Naive B cell (primary cell): ENCODE results near the gene LAMB3. TPM values are rescaled to one million over a fixed set of nuclear protein-coding genes. Genes with fewer than 3 reads are reported as not detected.

Source experiments
- ATAC-seq, 2 donors: fragments of 150-1000 bp; cut with Tn5 transposase; 2 replicates each; pipeline ENCODE4 v1.10.0; 2021; ENCODE audit warnings: low read depth in 2 of 2, mild to moderate bottlenecking in 2 of 2, moderate library complexity in 2 of 2
- DNase-seq: peaks from one replicate; pipeline ENCODE4 v3.0.0; 2022
- H3K27ac Mint-ChIP-seq, 6 donors: one replicate each; pipeline ENCODE4 v1.8.0; 2020 to 2022; ENCODE audit warnings: mild to moderate bottlenecking in 6 of 6, mixed read lengths in 6 of 6, moderate library complexity in 5 of 6, inconsistent platforms in 2 of 6
- H3K27me3 Mint-ChIP-seq, 3 donors: one replicate each; pipeline ENCODE4 v1.8.0; 2021 to 2022; ENCODE audit warnings: mixed read lengths in 3 of 3, mild to moderate bottlenecking in 1 of 3
- H3K36me3 Mint-ChIP-seq, 2 donors: one replicate each; pipeline ENCODE4 v1.8.0; 2020 to 2022; ENCODE audit warnings: mixed read lengths in 2 of 2, inconsistent platforms in 1 of 2, mild to moderate bottlenecking in 1 of 2
- H3K4me1 Mint-ChIP-seq, 3 donors: one replicate each; pipeline ENCODE4 v1.8.0; 2020 to 2022; ENCODE audit warnings: mixed read lengths in 3 of 3, inconsistent platforms in 1 of 3, mild to moderate bottlenecking in 1 of 3, moderate library complexity in 1 of 3
- H3K4me3 Mint-ChIP-seq, 8 donors: one replicate each; pipeline ENCODE4 v1.8.0; 2020 to 2022; ENCODE audit warnings: mild to moderate bottlenecking in 8 of 8, mixed read lengths in 8 of 8, moderate library complexity in 8 of 8, inconsistent platforms in 2 of 8
- H3K9me3 Mint-ChIP-seq, 7 donors: one replicate each; pipeline ENCODE4 v1.8.0; 2020 to 2022; ENCODE audit warnings: mixed read lengths in 7 of 7, mild to moderate bottlenecking in 5 of 7, inconsistent platforms in 2 of 7, moderate library complexity in 1 of 7
- polyA plus RNA-seq, 6 donors: library from polyadenylated mRNA; unstranded; fragments of 300-500 nt; fragmentation: Illumina TruSeq; gene quantifications; one replicate each; pipeline ENCODE4 v1.2.3, GENCODE V29; 2021; ENCODE audit warnings: low read depth in 6 of 6

Gene LAMB3
- polyA plus RNA-seq, 6 donors from 2014 or later, result not detected

DNA sequence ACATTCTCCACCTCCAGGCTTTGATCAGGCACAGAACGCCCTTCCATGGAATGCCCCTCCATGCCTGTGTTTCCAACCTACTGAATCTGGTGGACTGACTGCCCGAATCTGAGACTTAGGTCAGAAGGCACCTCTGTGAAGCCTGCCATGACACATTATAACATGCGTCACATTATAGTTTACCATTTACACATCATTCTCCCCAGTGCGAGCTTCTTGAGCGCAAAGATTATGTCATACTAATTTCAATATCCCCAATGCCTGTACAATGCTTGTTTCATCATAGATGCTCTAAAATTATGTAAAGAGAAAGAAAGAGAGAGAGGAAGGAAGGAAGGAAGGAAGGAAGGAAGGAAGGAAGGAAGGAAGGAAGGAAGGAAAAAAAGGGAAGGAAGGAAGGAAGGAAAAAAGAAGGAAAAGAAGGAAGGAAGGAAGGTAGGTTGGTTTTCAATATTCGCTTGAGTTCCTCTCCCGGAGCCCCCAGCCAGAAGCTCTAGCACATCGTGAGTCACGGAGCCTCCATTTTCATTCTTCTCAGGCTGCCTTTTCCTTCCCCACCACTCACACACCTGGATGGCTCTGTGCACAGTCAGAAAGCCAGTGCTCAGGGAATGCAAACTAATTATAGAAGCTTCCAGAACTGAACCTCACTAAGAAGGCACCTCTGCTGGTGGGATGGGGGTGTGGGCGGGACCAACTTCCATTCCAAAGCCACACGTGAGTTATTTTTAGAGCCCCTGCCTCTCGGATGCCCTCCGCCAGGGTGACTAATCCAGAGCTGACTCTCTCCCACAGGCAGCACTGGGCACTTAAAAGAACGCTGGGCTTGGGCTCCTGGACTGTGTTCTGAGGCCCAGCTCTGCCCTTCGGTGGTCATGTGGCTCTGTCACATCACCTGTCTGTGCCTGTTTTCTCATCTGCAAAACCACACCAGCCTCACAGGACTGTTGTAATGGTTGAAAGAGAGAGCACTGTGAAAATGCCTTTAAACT, 27.4 kb downstream of the LAMB3 start:
- ATAC-seq (no peak), DNase-seq (no peak)
- peaks cover 0 to 6% (median 0%) of the 10 kb centered on the region in 3 donors for H3K4me1 Mint-ChIP-seq
- H3K27ac Mint-ChIP-seq, result peak overlapping the region in 3 of 6 donors; percentile 68 to 76 (median 73)
- no peak overlapping the region for H3K4me3 Mint-ChIP-seq
- H3K36me3 Mint-ChIP-seq, result no peaks in the 10 kb centered on the region
- H3K27me3 Mint-ChIP-seq, result peaks cover 9 to 23% (median 10%) of the 10 kb centered on the region in 3 donors
- H3K9me3 Mint-ChIP-seq, result no peaks in the 10 kb centered on the region

- DNase-seq, result no peak
- no peak for ATAC-seq
- peak overlapping the region in 1 of 8 donors; percentile 37 for H3K4me3 Mint-ChIP-seq
- peaks cover 0 to 17% (median 10%) of the 10 kb centered on the region in 3 donors for H3K27me3 Mint-ChIP-seq
- no peaks in the 10 kb centered on the region for H3K36me3 Mint-ChIP-seq
- peaks cover 0 to 6% (median 0%) of the 10 kb centered on the region in 3 donors for H3K4me1 Mint-ChIP-seq
- H3K27ac Mint-ChIP-seq, result no peak overlapping the region
- no peaks in the 10 kb centered on the region for H3K9me3 Mint-ChIP-seq
Observed at GRCh38 chr1:209622841-209623829, 29.1 kb downstream of the LAMB3 start.

DNA sequence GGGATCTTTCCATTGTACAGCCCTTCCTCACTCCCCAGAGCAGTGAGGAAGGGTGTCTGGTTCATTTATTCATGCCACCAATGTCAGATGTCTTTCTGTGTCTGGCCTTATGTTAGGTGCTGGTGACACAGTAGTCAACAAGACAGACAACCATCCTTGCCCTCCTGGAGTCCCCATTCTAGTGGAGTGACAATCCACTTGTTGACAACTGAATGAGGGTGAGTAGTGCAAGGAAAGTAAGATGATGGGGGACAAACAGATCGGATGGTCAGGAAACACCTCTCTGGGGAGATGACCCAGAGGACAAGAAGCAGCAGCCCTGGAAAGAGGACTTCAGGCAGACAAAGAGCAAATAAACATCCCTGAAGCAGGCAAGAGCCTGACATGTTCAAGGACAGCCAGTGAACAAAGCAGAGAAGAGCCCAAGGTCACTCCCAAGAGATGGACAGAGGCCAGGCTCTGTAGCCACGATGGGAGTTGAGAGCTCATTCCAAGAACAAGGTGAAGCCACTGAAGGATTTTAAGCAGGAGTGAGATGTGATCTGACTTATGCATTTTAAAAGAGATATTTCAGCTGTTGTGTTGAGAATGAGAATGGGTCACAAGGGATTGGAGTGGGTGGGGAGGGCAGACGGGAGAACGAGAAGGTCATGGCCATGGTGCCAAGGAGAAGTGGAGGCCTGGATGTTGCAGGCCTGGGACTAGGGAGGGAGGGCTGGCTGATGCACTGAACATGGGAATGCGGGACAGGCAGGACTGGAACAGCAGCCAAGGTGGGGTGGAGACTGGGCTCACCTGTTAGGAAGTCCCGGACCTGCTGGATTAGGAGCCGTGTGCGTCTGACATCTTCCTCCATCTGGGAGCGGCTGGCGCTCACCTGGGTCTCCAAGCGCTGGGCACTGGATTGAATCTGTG, 30.2 kb downstream of the LAMB3 start:
- H3K4me1 Mint-ChIP-seq, result peaks cover 0 to 3% (median 0%) of the 10 kb centered on the region in 3 donors
- DNase-seq (no peak), ATAC-seq (no peak)
- no peak overlapping the region for H3K27ac Mint-ChIP-seq
- H3K4me3 Mint-ChIP-seq, result no peak overlapping the region
- H3K9me3 Mint-ChIP-seq, result no peaks in the 10 kb centered on the region
- peaks cover 7 to 18% (median 17%) of the 10 kb centered on the region in 3 donors for H3K27me3 Mint-ChIP-seq
- no peaks in the 10 kb centered on the region for H3K36me3 Mint-ChIP-seq

DNA sequence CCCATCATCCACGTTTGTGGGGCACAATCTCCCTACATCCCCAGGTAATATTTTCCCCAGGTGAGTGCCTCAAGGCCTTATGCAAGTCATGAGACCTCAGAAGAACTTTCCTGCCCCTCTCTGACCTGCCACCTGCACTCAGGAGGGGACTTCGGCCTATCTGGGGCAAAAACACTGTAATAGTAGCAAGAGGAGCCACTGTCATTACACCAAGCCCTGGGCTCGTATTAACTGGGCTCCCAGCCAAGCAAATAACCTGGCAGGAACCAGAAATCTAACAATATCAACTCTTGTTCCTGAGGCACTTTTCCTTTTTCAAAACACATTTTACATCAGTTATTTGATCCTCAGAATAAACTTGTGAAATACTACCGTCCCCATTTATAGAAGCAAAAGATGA, 30.9 kb downstream of the LAMB3 start:
- no peak for DNase-seq
- no peaks in the 10 kb centered on the region for H3K36me3 Mint-ChIP-seq
- H3K4me3 Mint-ChIP-seq, result no peak overlapping the region
- H3K4me1 Mint-ChIP-seq, result peaks cover 0 to 3% (median 0%) of the 10 kb centered on the region in 3 donors
- H3K27me3 Mint-ChIP-seq, result peaks cover 7 to 22% (median 22%) of the 10 kb centered on the region in 3 donors
- H3K9me3 Mint-ChIP-seq, result no peaks in the 10 kb centered on the region
- no peak for ATAC-seq
- peak overlapping the region in 1 of 6 donors; percentile 25 for H3K27ac Mint-ChIP-seq

- Mint-ChIP-seq H3K9me3 (no peaks in the 10 kb centered on the region), H3K27me3 (peaks cover 11 to 30% (median 29%) of the 10 kb centered on the region in 3 donors), H3K4me1 (peaks cover 0 to 3% (median 0%) of the 10 kb centered on the region in 3 donors), H3K4me3 (no peak overlapping the region), H3K36me3 (no peaks in the 10 kb centered on the region), H3K27ac (no peak overlapping the region)
- DNase-seq (no peak), ATAC-seq (no peak)
Observed at GRCh38 chr1:209620487-209620884, 31.7 kb downstream of the LAMB3 start.

GRCh38 chr1:209619696-209620486, 32.3 kb downstream of the LAMB3 start:
- Mint-ChIP-seq H3K9me3 (no peaks in the 10 kb centered on the region), H3K36me3 (no peaks in the 10 kb centered on the region), H3K4me1 (peaks cover 0 to 3% (median 0%) of the 10 kb centered on the region in 3 donors), H3K27ac (no peak overlapping the region), H3K27me3 (peaks cover 11 to 31% (median 30%) of the 10 kb centered on the region in 3 donors), H3K4me3 (peak overlapping the region in 1 of 8 donors; percentile 44)
- DNase-seq (no peak), ATAC-seq (no peak)

DNA sequence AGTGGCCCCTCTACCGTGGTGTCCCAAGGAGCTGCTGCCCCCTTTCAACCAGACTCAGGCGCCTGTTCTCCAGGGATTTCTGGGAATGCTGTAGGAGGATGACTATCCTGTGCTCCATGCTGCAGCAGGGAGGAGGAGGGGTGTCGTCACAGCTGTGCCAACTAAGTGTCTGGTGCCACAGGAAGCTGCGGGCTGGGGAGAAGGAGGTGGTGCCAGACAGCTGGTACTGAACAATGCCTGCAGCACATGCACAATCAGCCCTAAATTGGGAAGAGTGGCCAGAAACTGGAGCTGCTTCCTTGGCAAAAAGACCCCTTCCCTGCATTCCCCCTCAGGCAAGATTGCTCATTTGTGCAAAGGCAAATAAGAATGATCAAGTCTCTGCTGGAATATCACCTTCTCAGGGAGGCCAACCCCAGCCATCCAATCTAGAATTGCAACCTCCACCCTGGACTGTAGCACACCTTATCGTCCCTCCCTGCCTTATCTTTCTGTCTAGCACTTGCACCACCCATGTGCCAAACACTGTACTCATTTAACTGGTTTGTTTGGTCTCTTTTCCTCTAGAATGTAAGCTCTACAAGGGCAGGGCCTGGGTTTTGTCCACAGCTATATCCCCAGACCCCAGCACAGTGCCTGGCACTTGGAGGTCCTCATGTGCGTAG, 33.3 kb downstream of the LAMB3 start:
- no peaks in the 10 kb centered on the region for H3K36me3 Mint-ChIP-seq
- no peaks in the 10 kb centered on the region for H3K9me3 Mint-ChIP-seq
- ATAC-seq (no peak), DNase-seq (no peak)
- H3K27me3 Mint-ChIP-seq, result peaks cover 12 to 31% (median 30%) of the 10 kb centered on the region in 3 donors
- H3K27ac Mint-ChIP-seq, result no peak overlapping the region
- no peak overlapping the region for H3K4me3 Mint-ChIP-seq
- no peaks in the 10 kb centered on the region for H3K4me1 Mint-ChIP-seq

- H3K27ac Mint-ChIP-seq, result no peak overlapping the region
- DNase-seq (no peak), ATAC-seq (no peak)
- H3K36me3 Mint-ChIP-seq, result no peaks in the 10 kb centered on the region
- H3K9me3 Mint-ChIP-seq, result no peaks in the 10 kb centered on the region
- no peak overlapping the region for H3K4me3 Mint-ChIP-seq
- peaks cover 15 to 31% (median 27%) of the 10 kb centered on the region in 3 donors for H3K27me3 Mint-ChIP-seq
- H3K4me1 Mint-ChIP-seq, result no peaks in the 10 kb centered on the region
Observed at GRCh38 chr1:209618291-209618690, 33.9 kb downstream of the LAMB3 start.

DNA sequence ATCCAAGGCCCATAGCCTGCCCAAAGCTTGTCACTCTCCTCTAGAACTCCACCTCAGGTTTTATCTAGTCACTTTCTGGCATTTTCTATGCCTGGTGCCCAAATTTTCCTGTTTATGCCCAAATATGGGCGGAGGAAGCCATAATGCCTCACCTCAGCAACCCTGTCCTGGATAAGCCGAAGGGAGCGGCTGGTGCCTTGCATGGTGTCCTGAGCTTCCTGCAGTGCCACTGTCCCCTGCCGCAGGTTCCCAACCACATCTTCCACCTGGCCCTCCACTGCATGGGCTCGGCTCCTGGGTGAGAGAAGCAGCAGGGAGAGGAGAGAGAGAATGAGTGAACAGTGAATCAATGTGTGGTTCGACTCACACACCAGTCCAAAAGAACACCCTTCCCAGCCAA, 34.5 kb downstream of the LAMB3 start:
- H3K27me3 Mint-ChIP-seq, result peaks cover 15 to 31% (median 27%) of the 10 kb centered on the region in 3 donors
- no peaks in the 10 kb centered on the region for H3K4me1 Mint-ChIP-seq
- H3K4me3 Mint-ChIP-seq, result no peak overlapping the region
- ATAC-seq (no peak), DNase-seq (no peak)
- H3K9me3 Mint-ChIP-seq, result no peaks in the 10 kb centered on the region
- H3K27ac Mint-ChIP-seq, result peak overlapping the region in 1 of 6 donors; percentile 27
- H3K36me3 Mint-ChIP-seq, result no peaks in the 10 kb centered on the region

GRCh38 chr1:209617047-209617673, 35.1 kb downstream of the LAMB3 start:
- no peak for DNase-seq
- Mint-ChIP-seq H3K9me3 (no peaks in the 10 kb centered on the region), H3K4me3 (no peak overlapping the region), H3K4me1 (no peaks in the 10 kb centered on the region), H3K27ac (no peak overlapping the region), H3K27me3 (peaks cover 15 to 29% (median 27%) of the 10 kb centered on the region in 3 donors), H3K36me3 (no peaks in the 10 kb centered on the region)
- no peak for ATAC-seq

- H3K27me3 Mint-ChIP-seq, result peaks cover 15 to 27% (median 23%) of the 10 kb centered on the region in 3 donors
Observed at GRCh38 chr1:209616366-209617046, 35.7 kb downstream of the LAMB3 start.

More at GRCh38 chr1:209616366-209617046, 35.7 kb downstream of the LAMB3 start:
- Mint-ChIP-seq H3K4me1 (no peaks in the 10 kb centered on the region), H3K4me3 (no peak overlapping the region), H3K9me3 (no peaks in the 10 kb centered on the region), H3K27ac (no peak overlapping the region), H3K36me3 (no peaks in the 10 kb centered on the region)
- no peak for DNase-seq
- ATAC-seq, result no peak
